H1 (cell line): Measurements from ENCODE around the gene R3HDM4. TPM values are rescaled to one million over a fixed set of nuclear protein-coding genes. Genes with fewer than 3 reads are reported as not detected.

Experiments used
- ASH2L ChIP-seq: fragments of 200-600, 300-600 bp; sonication (generic); IDR thresholded peaks from one replicate; pipeline ENCODE4 v1.7.1; 2017; ENCODE audit warnings: low read length
- CBX5 ChIP-seq: fragments of 300-800, 300-1000 bp; sonication (generic); IDR thresholded peaks from 2 replicates; pipeline ENCODE4 v1.7.1; 2016; ENCODE audit warnings: antibody characterized with exemption, low read length, low read depth
- CHD2 ChIP-seq: IDR thresholded peaks from 2 replicates; pipeline ENCODE4 v1.6.1; 2012; ENCODE audit warnings: low read length, improper control_type of control experiment
- EGR1 ChIP-seq: IDR thresholded peaks from 2 replicates; pipeline ENCODE4 v1.6.1; 2011; ENCODE audit warnings: low read depth, low read length, borderline replicate concordance
- POLR2AphosphoS5 ChIP-seq: IDR thresholded peaks from 2 replicates; pipeline ENCODE4 v1.6.1; 2011; ENCODE audit warnings: low read depth, low read length
- SIX5 ChIP-seq: IDR thresholded peaks from 2 replicates; pipeline ENCODE4 v1.6.1; 2011; ENCODE audit warnings: mild to moderate bottlenecking, low read depth, low read length
- TAF1 ChIP-seq: IDR thresholded peaks from 2 replicates; pipeline ENCODE4 v1.6.1; 2011; ENCODE audit warnings: mild to moderate bottlenecking, low read depth, low read length
- TCF12 ChIP-seq: IDR thresholded peaks from 2 replicates; pipeline ENCODE4 v1.6.1; 2011; ENCODE audit warnings: low read depth, mild to moderate bottlenecking, low read length
- YY1 ChIP-seq: IDR thresholded peaks from 2 replicates; pipeline ENCODE4 v1.6.1; 2011; ENCODE audit warnings: low read depth, mild to moderate bottlenecking, low read length
- polyA plus RNA-seq, 7 experiments: library from polyadenylated mRNA; depleted of rRNA in 3 of 7; stranded (reverse) in 5 of 7; unstranded in 2 of 7; fragments of >200 nt in 5 of 7; fragments of 200-250 nt in 2 of 7; gene quantifications; 1 replicate in 5 of 7; 2 replicates in 1 of 7; 4 replicates in 1 of 7; pipeline versions ENCODE4 v1.2.1 to v1.2.3, GENCODE V29; 2011 to 2013; ENCODE audit warnings: missing spikeins in 2 of 7, mixed read lengths in 2 of 7
- total RNA-seq: library from RNA; stranded (reverse); fragmentation: NEBNext Ultra II Directional; extraction: Animal tissue kit (Norgen Biotek cat#: 25700); gene quantifications from 2 replicates; pipeline ENCODE4 v1.2.1, GENCODE V29; 2021
- TF ChIP-seq, protein P1 (sequence below): fragments of 300-600 bp; sonication (generic); IDR thresholded peaks from 2 replicates; pipeline ENCODE4 v1.7.1; 2012; ENCODE audit warnings: low read length, moderate library complexity, mild to moderate bottlenecking, inconsistent platforms; ENCODE audit not compliant: insufficient replicate concordance

The R3HDM4 gene
- total and polyA plus RNA-seq, 2 of the 8 experiments (the other 6 are each of a cell fraction or from before 2014, with no cell fraction given): 76.8 to 102 TPM

DNA sequence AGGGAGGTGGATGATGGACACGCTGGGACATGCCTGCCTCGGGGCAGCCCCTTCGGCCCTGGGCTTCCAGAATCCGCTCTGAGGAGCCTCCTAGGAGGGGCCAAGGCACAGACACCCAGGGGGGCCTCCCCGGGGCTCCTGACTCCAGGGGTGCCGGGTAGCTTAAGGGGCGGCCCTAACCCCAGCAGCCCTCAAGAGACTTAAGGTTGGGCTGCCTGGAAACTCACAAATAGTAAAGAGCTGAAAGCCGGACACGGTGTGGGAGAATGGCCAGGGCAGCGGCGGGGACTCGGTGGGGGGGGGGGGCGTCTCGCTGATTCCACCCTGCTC lies 20.5 kb upstream of the R3HDM4 start (continued):
- TF ChIP-seq, protein P1, sequence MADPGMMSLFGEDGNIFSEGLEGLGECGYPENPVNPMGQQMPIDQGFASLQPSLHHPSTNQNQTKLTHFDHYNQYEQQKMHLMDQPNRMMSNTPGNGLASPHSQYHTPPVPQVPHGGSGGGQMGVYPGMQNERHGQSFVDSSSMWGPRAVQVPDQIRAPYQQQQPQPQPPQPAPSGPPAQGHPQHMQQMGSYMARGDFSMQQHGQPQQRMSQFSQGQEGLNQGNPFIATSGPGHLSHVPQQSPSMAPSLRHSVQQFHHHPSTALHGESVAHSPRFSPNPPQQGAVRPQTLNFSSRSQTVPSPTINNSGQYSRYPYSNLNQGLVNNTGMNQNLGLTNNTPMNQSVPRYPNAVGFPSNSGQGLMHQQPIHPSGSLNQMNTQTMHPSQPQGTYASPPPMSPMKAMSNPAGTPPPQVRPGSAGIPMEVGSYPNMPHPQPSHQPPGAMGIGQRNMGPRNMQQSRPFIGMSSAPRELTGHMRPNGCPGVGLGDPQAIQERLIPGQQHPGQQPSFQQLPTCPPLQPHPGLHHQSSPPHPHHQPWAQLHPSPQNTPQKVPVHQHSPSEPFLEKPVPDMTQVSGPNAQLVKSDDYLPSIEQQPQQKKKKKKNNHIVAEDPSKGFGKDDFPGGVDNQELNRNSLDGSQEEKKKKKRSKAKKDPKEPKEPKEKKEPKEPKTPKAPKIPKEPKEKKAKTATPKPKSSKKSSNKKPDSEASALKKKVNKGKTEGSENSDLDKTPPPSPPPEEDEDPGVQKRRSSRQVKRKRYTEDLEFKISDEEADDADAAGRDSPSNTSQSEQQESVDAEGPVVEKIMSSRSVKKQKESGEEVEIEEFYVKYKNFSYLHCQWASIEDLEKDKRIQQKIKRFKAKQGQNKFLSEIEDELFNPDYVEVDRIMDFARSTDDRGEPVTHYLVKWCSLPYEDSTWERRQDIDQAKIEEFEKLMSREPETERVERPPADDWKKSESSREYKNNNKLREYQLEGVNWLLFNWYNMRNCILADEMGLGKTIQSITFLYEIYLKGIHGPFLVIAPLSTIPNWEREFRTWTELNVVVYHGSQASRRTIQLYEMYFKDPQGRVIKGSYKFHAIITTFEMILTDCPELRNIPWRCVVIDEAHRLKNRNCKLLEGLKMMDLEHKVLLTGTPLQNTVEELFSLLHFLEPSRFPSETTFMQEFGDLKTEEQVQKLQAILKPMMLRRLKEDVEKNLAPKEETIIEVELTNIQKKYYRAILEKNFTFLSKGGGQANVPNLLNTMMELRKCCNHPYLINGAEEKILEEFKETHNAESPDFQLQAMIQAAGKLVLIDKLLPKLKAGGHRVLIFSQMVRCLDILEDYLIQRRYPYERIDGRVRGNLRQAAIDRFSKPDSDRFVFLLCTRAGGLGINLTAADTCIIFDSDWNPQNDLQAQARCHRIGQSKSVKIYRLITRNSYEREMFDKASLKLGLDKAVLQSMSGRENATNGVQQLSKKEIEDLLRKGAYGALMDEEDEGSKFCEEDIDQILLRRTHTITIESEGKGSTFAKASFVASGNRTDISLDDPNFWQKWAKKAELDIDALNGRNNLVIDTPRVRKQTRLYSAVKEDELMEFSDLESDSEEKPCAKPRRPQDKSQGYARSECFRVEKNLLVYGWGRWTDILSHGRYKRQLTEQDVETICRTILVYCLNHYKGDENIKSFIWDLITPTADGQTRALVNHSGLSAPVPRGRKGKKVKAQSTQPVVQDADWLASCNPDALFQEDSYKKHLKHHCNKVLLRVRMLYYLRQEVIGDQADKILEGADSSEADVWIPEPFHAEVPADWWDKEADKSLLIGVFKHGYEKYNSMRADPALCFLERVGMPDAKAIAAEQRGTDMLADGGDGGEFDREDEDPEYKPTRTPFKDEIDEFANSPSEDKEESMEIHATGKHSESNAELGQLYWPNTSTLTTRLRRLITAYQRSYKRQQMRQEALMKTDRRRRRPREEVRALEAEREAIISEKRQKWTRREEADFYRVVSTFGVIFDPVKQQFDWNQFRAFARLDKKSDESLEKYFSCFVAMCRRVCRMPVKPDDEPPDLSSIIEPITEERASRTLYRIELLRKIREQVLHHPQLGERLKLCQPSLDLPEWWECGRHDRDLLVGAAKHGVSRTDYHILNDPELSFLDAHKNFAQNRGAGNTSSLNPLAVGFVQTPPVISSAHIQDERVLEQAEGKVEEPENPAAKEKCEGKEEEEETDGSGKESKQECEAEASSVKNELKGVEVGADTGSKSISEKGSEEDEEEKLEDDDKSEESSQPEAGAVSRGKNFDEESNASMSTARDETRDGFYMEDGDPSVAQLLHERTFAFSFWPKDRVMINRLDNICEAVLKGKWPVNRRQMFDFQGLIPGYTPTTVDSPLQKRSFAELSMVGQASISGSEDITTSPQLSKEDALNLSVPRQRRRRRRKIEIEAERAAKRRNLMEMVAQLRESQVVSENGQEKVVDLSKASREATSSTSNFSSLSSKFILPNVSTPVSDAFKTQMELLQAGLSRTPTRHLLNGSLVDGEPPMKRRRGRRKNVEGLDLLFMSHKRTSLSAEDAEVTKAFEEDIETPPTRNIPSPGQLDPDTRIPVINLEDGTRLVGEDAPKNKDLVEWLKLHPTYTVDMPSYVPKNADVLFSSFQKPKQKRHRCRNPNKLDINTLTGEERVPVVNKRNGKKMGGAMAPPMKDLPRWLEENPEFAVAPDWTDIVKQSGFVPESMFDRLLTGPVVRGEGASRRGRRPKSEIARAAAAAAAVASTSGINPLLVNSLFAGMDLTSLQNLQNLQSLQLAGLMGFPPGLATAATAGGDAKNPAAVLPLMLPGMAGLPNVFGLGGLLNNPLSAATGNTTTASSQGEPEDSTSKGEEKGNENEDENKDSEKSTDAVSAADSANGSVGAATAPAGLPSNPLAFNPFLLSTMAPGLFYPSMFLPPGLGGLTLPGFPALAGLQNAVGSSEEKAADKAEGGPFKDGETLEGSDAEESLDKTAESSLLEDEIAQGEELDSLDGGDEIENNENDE: no peak
- TF ChIP-seq SIX5 (no peak), EGR1 (no peak), TCF12 (no peak), CHD2 (no peak), POLR2AphosphoS5 (no peak), YY1 (no peak), CBX5 (no peak), TAF1 (no peak), ASH2L (no peak)
